Neural cell (in vitro differentiated cells): ENCODE results near the gene PRR14. TPM values are rescaled to one million over a fixed set of nuclear protein-coding genes. Genes with fewer than 3 reads are reported as not detected.

ENCODE experiments used
- H2AFZ ChIP-seq: fragments of 200-600, 300-800 bp; sonication (generic), shearing (Covaris generic); 2 replicates; pipeline ENCODE4 v1.6.0; 2014; ENCODE audit warnings: low read depth, mild to moderate bottlenecking, antibody characterized with exemption, low read length, moderate library complexity
- H3F3A ChIP-seq: fragments of 200-600 bp; shearing (Covaris generic); 2 replicates; pipeline ENCODE4 v1.6.1; 2016; ENCODE audit warnings: mild to moderate bottlenecking, moderate library complexity, mixed read lengths, antibody characterized with exemption, low read length; ENCODE audit not compliant: insufficient read depth, poor library complexity, severe bottlenecking
- H3K27ac ChIP-seq: fragments of 200-600, 300-800 bp; sonication (generic), shearing (Covaris generic); 2 replicates; pipeline ENCODE4 v1.5.1; 2014; ENCODE audit warnings: mild to moderate bottlenecking, low read length, moderate library complexity
- H3K27me3 ChIP-seq: fragments of 300-800, 200-600 bp; sonication (generic), shearing (Covaris generic); 2 replicates; pipeline ENCODE4 v1.6.0; 2014; ENCODE audit warnings: mild to moderate bottlenecking, low read depth, low read length, moderate library complexity; ENCODE audit not compliant: insufficient read depth
- H3K36me3 ChIP-seq: fragments of 300-800, 200-600 bp; sonication (generic), shearing (Covaris generic); 2 replicates; pipeline ENCODE4 v1.5.1; 2014; ENCODE audit warnings: mild to moderate bottlenecking, antibody characterized with exemption, low read length, moderate library complexity; ENCODE audit not compliant: insufficient read depth
- H3K4me2 ChIP-seq: fragments of 300-800, 200-600 bp; sonication (generic), shearing (Covaris generic); 2 replicates; pipeline ENCODE4 v1.6.0; 2014; ENCODE audit warnings: mild to moderate bottlenecking, low read length
- H3K4me3 ChIP-seq: fragments of 300-800, 200-600 bp; sonication (generic), shearing (Covaris generic); 2 replicates; pipeline ENCODE4 v1.5.1; 2014; ENCODE audit warnings: mild to moderate bottlenecking, low read length, moderate library complexity
- H3K79me2 ChIP-seq: fragments of 200-600 bp; shearing (Covaris generic); replicated peaks from 2 replicates; pipeline ENCODE4 v1.6.0; 2014; ENCODE audit warnings: mild to moderate bottlenecking, low read length, moderate library complexity; ENCODE audit not compliant: insufficient read depth
- H3K9ac ChIP-seq: fragments of 300-800, 200-600 bp; sonication (generic), shearing (Covaris generic); 2 replicates; pipeline ENCODE4 v1.6.1; 2016; ENCODE audit warnings: mild to moderate bottlenecking, low read length, mixed read lengths
- H3K9me2 ChIP-seq: fragments of 200-600 bp; shearing (Covaris generic); 2 replicates; pipeline ENCODE4 v1.6.1; 2016; ENCODE audit warnings: mild to moderate bottlenecking, low read length, mixed read lengths; ENCODE audit not compliant: insufficient read depth
- H3K9me3 ChIP-seq: fragments of 200-600, 300-800 bp; sonication (generic), shearing (Covaris generic); 2 replicates; pipeline ENCODE4 v1.6.1; 2016; ENCODE audit warnings: mild to moderate bottlenecking, mixed run types, low read length, moderate library complexity, mixed read lengths
- H4K20me1 ChIP-seq: fragments of 200-600 bp; shearing (Covaris generic); 2 replicates; pipeline ENCODE4 v1.6.1; 2016; ENCODE audit warnings: mild to moderate bottlenecking, mixed run types; ENCODE audit not compliant: insufficient read depth
- EP300 ChIP-seq: fragments of 450-650 bp; conservative IDR thresholded peaks from 2 replicates; pipeline ENCODE4 v1.6.1; 2014; ENCODE audit warnings: antibody characterized with exemption, mild to moderate bottlenecking, moderate library complexity; ENCODE audit not compliant: poor library complexity, severe bottlenecking
- EZH2 ChIP-seq: fragments of 200-600, 300-800 bp; shearing (Covaris generic), sonication (generic); IDR thresholded peaks from 2 replicates; pipeline ENCODE4 v1.6.1; 2014; ENCODE audit warnings: antibody characterized with exemption, low read length, borderline replicate concordance, mild to moderate bottlenecking; ENCODE audit not compliant: insufficient read depth, poor library complexity, severe bottlenecking
- MXI1 ChIP-seq: fragments of 450-650 bp; conservative IDR thresholded peaks from 2 replicates; pipeline ENCODE4 v1.6.1; 2014; ENCODE audit warnings: antibody characterized with exemption, mild to moderate bottlenecking; ENCODE audit not compliant: poor library complexity, severe bottlenecking
- POLR2AphosphoS5 ChIP-seq: IDR thresholded peaks from 2 replicates; pipeline ENCODE4 v1.6.1; 2012
- RAD21 ChIP-seq: fragments of 450-650 bp; conservative IDR thresholded peaks from 2 replicates; pipeline ENCODE4 v1.6.1; 2014; ENCODE audit warnings: antibody characterized with exemption, mild to moderate bottlenecking, moderate library complexity
- SMC3 ChIP-seq: fragments of 450-650 bp; conservative IDR thresholded peaks from 2 replicates; pipeline ENCODE4 v1.6.1; 2014; ENCODE audit warnings: antibody characterized with exemption, mild to moderate bottlenecking, moderate library complexity; ENCODE audit not compliant: poor library complexity
- TAF1 ChIP-seq: IDR thresholded peaks from 2 replicates; pipeline ENCODE4 v1.6.1; 2012; ENCODE audit warnings: low read depth
- polyA plus RNA-seq: library from polyadenylated mRNA; depleted of rRNA; stranded (reverse); fragments of >200 nt; gene quantifications from 2 replicates; pipeline ENCODE4 v1.2.3, GENCODE V29; 2014
- TF ChIP-seq, protein P1 (sequence below): IDR thresholded peaks from 2 replicates; pipeline ENCODE4 v1.6.1; 2012; ENCODE audit warnings: borderline replicate concordance
- TF ChIP-seq, protein P2 (sequence below): fragments of 450-650 bp; IDR thresholded peaks from 2 replicates; pipeline ENCODE4 v1.5.1; 2014; ENCODE audit warnings: antibody characterized with exemption, mild to moderate bottlenecking, moderate library complexity; ENCODE audit not compliant: poor library complexity, severe bottlenecking

Gene PRR14
- polyA plus RNA-seq, 1 donor from 2014 or later: 23.3 TPM

DNA sequence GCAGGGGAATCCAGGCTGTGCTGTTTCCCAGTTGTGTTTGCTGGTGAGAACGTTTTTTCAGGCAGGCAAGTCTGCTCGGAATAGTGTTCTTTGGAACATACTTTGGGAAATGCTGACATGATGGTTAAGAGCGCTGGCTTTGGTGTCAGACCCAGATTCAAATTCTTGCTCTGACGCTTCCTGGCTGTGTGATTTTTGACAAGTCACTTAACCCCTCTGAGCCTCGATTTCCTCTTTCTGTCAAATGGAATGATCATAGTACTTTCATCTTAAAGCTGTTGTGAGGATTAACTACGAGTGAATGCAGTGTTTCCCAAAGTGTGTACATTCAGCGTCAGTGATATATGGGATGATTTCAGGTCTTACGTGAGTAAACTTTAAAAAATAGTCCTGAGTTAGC, 12.3 kb downstream of the PRR14 start:
- Histone ChIP-seq H3F3A (no peaks in the 10 kb centered on the region), H3K79me2 (peaks cover 39% of the 10 kb centered on the region), H3K9ac (no peak overlapping the region), H3K27me3 (no peaks in the 10 kb centered on the region), H3K4me3 (no peak overlapping the region), H4K20me1 (no peaks in the 10 kb centered on the region), H3K27ac (no peak overlapping the region), H2AFZ (no peak overlapping the region), H3K36me3 (peaks cover 8% of the 10 kb centered on the region), H3K4me2 (no peak overlapping the region), H3K9me2 (no peaks in the 10 kb centered on the region), H3K9me3 (no peaks in the 10 kb centered on the region)
- no peak for TF ChIP-seq EP300
- TF ChIP-seq, protein P1, sequence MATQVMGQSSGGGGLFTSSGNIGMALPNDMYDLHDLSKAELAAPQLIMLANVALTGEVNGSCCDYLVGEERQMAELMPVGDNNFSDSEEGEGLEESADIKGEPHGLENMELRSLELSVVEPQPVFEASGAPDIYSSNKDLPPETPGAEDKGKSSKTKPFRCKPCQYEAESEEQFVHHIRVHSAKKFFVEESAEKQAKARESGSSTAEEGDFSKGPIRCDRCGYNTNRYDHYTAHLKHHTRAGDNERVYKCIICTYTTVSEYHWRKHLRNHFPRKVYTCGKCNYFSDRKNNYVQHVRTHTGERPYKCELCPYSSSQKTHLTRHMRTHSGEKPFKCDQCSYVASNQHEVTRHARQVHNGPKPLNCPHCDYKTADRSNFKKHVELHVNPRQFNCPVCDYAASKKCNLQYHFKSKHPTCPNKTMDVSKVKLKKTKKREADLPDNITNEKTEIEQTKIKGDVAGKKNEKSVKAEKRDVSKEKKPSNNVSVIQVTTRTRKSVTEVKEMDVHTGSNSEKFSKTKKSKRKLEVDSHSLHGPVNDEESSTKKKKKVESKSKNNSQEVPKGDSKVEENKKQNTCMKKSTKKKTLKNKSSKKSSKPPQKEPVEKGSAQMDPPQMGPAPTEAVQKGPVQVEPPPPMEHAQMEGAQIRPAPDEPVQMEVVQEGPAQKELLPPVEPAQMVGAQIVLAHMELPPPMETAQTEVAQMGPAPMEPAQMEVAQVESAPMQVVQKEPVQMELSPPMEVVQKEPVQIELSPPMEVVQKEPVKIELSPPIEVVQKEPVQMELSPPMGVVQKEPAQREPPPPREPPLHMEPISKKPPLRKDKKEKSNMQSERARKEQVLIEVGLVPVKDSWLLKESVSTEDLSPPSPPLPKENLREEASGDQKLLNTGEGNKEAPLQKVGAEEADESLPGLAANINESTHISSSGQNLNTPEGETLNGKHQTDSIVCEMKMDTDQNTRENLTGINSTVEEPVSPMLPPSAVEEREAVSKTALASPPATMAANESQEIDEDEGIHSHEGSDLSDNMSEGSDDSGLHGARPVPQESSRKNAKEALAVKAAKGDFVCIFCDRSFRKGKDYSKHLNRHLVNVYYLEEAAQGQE: no peak
- no peak for TF ChIP-seq EZH2
- no peak for TF ChIP-seq TAF1
- no peak for TF ChIP-seq RAD21
- TF ChIP-seq, protein P2, sequence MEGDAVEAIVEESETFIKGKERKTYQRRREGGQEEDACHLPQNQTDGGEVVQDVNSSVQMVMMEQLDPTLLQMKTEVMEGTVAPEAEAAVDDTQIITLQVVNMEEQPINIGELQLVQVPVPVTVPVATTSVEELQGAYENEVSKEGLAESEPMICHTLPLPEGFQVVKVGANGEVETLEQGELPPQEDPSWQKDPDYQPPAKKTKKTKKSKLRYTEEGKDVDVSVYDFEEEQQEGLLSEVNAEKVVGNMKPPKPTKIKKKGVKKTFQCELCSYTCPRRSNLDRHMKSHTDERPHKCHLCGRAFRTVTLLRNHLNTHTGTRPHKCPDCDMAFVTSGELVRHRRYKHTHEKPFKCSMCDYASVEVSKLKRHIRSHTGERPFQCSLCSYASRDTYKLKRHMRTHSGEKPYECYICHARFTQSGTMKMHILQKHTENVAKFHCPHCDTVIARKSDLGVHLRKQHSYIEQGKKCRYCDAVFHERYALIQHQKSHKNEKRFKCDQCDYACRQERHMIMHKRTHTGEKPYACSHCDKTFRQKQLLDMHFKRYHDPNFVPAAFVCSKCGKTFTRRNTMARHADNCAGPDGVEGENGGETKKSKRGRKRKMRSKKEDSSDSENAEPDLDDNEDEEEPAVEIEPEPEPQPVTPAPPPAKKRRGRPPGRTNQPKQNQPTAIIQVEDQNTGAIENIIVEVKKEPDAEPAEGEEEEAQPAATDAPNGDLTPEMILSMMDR: no peak
- no peak for TF ChIP-seq SMC3

DNA sequence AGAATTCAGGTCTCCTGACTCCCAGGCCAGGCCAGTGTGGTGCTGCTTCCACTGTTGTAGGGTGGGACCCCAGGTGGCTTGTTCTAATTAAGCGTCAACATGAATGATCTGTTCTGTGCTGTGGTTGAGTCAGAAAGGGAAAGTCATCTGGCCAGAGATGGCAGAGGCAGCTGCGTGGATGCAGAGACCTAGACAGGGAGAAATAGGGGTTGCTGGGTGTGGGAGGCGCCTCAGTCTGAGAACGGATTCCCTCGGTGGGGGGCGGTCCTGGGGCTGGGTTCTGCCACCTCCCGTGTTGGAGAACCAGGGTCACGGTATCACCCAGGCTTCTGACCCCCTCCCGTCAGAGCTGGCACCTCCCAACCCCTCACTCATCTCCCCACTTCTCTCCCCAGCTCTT, 13.1 kb downstream of the PRR14 start:
- Histone ChIP-seq H3K27ac (no peak overlapping the region), H4K20me1 (no peaks in the 10 kb centered on the region), H3K36me3 (peaks cover 8% of the 10 kb centered on the region), H3K9ac (no peak overlapping the region), H3K9me2 (no peaks in the 10 kb centered on the region), H3K4me3 (no peak overlapping the region), H3F3A (no peaks in the 10 kb centered on the region), H3K27me3 (no peaks in the 10 kb centered on the region), H3K79me2 (peaks cover 39% of the 10 kb centered on the region), H3K4me2 (no peak overlapping the region), H2AFZ (no peak overlapping the region), H3K9me3 (no peaks in the 10 kb centered on the region)
- TF ChIP-seq SMC3: no peak
- TF ChIP-seq EP300: no peak
- TF ChIP-seq, protein P2: no peak
- TF ChIP-seq, protein P1: no peak
- TF ChIP-seq MXI1: no peak
- TF ChIP-seq RAD21: no peak
- TF ChIP-seq TAF1: no peak
- no peak for TF ChIP-seq EZH2
- TF ChIP-seq POLR2AphosphoS5: no peak
